Osteoblast (primary cell): ENCODE measurements around the gene LRP1. TPM values are rescaled to one million over a fixed set of nuclear protein-coding genes. Genes with fewer than 3 reads are reported as not detected.

Experiments
- DNase-seq: peaks from one replicate; pipeline ENCODE4 v3.0.0; 2011; ENCODE audit warnings: low spot score, mixed read lengths; ENCODE audit not compliant: insufficient read length; ENCODE audit errors: missing footprints
- H2AFZ ChIP-seq: 2 replicates; pipeline ENCODE4 v1.6.0; 2011; ENCODE audit warnings: mild to moderate bottlenecking, low read length
- H3K27ac ChIP-seq: 2 replicates; pipeline ENCODE4 v1.5.1; 2011; ENCODE audit warnings: mild to moderate bottlenecking, low read depth, low read length, moderate library complexity
- H3K27me3 ChIP-seq: 2 replicates; pipeline ENCODE4 v1.6.0; 2012; ENCODE audit warnings: mild to moderate bottlenecking, control low read depth, inconsistent platforms, low read length, moderate library complexity; ENCODE audit not compliant: insufficient read depth
- H3K36me3 ChIP-seq: 2 replicates; pipeline ENCODE4 v1.5.1; 2011; ENCODE audit warnings: mild to moderate bottlenecking, low read length, control low read depth, moderate library complexity; ENCODE audit not compliant: insufficient read depth
- H3K4me1 ChIP-seq: 2 replicates; pipeline ENCODE4 v1.5.1; 2011; ENCODE audit warnings: mild to moderate bottlenecking, low read length, control low read depth, moderate library complexity; ENCODE audit not compliant: insufficient read depth
- H3K4me2 ChIP-seq: 2 replicates; pipeline ENCODE4 v1.6.0; 2011; ENCODE audit warnings: mild to moderate bottlenecking, low read length; ENCODE audit not compliant: insufficient read depth
- H3K4me3 ChIP-seq: fragments of 200-600 bp; sonication (generic); 3 replicates; pipeline ENCODE4 v1.5.1; 2012; ENCODE audit warnings: mild to moderate bottlenecking, low read length, inconsistent platforms; ENCODE audit not compliant: insufficient read depth
- H3K79me2 ChIP-seq: 2 replicates; pipeline ENCODE4 v1.6.0; 2012; ENCODE audit warnings: mild to moderate bottlenecking, low read length, control low read depth, inconsistent platforms; ENCODE audit not compliant: insufficient read depth
- H3K9me3 ChIP-seq: 2 replicates; pipeline ENCODE4 v1.5.1; 2011; ENCODE audit warnings: low read depth, low read length, control low read depth
- H4K20me1 ChIP-seq: 2 replicates; pipeline ENCODE4 v1.6.0; 2012; ENCODE audit warnings: mild to moderate bottlenecking, low read length, control low read depth; ENCODE audit not compliant: insufficient read depth
- total RNA-seq: library from RNA; depleted of rRNA; stranded (reverse); fragments of >200 nt; gene quantifications from 2 replicates; pipeline ENCODE4 v1.2.3, GENCODE V29; 2012
- TF ChIP-seq, protein P1 (sequence below): IDR thresholded peaks from 2 replicates; pipeline ENCODE4 v1.5.1; 2011; ENCODE audit warnings: mild to moderate bottlenecking, low read depth, low read length, moderate library complexity; ENCODE audit errors: extremely low read depth

Gene LRP1
- total RNA-seq, 1 donor = 744 TPM

GRCh38 chr12:57199191-57199590 lies 70.9 kb downstream of the LRP1 start:
- H3K27ac ChIP-seq = no peak overlapping the region
- H3K79me2 ChIP-seq = peaks cover 40% of the 10 kb centered on the region
- H3K36me3 ChIP-seq = peaks cover 98% of the 10 kb centered on the region
- no peaks in the 10 kb centered on the region for H3K9me3 ChIP-seq
- DNase-seq = no peak
- TF ChIP-seq, protein P1, sequence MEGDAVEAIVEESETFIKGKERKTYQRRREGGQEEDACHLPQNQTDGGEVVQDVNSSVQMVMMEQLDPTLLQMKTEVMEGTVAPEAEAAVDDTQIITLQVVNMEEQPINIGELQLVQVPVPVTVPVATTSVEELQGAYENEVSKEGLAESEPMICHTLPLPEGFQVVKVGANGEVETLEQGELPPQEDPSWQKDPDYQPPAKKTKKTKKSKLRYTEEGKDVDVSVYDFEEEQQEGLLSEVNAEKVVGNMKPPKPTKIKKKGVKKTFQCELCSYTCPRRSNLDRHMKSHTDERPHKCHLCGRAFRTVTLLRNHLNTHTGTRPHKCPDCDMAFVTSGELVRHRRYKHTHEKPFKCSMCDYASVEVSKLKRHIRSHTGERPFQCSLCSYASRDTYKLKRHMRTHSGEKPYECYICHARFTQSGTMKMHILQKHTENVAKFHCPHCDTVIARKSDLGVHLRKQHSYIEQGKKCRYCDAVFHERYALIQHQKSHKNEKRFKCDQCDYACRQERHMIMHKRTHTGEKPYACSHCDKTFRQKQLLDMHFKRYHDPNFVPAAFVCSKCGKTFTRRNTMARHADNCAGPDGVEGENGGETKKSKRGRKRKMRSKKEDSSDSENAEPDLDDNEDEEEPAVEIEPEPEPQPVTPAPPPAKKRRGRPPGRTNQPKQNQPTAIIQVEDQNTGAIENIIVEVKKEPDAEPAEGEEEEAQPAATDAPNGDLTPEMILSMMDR = no peak
- no peaks in the 10 kb centered on the region for H3K27me3 ChIP-seq
- H3K4me2 ChIP-seq = no peak overlapping the region
- peaks cover 41% of the 10 kb centered on the region for H4K20me1 ChIP-seq
- H3K4me1 ChIP-seq = no peaks in the 10 kb centered on the region
- H3K4me3 ChIP-seq = no peak overlapping the region
- H2AFZ ChIP-seq = no peak overlapping the region

DNA sequence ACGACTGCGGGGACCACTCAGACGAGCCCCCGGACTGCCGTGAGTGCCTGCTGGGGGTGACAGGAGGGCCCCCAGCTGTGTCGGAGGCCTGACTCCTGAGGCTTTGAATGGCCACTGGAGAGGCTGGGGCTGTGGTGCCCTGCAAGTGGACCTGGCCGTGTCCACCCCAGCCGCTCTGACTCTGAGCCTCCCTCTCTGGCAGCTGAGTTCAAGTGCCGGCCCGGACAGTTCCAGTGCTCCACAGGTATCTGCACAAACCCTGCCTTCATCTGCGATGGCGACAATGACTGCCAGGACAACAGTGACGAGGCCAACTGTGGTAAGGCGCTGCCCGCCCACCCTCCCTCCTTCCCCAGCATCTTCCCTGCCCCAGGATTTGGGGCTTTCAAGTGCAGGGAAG lies 72.2 kb downstream of the LRP1 start:
- H3K4me2 ChIP-seq = no peak overlapping the region
- H4K20me1 ChIP-seq = peaks cover 38% of the 10 kb centered on the region
- H3K4me3 ChIP-seq = no peak overlapping the region
- H2AFZ ChIP-seq = no peak overlapping the region
- no peak for DNase-seq
- peaks cover 30% of the 10 kb centered on the region for H3K79me2 ChIP-seq
- H3K9me3 ChIP-seq = no peaks in the 10 kb centered on the region
- TF ChIP-seq, protein P1 = no peak
- peaks cover 98% of the 10 kb centered on the region for H3K36me3 ChIP-seq
- no peak overlapping the region for H3K27ac ChIP-seq
- H3K27me3 ChIP-seq = no peaks in the 10 kb centered on the region
- H3K4me1 ChIP-seq = no peaks in the 10 kb centered on the region

- no peaks in the 10 kb centered on the region for H3K9me3 ChIP-seq
- H3K27ac ChIP-seq = no peak overlapping the region
- no peak for DNase-seq
- peaks cover 98% of the 10 kb centered on the region for H3K36me3 ChIP-seq
- H3K4me3 ChIP-seq = no peak overlapping the region
- H3K27me3 ChIP-seq = no peaks in the 10 kb centered on the region
- peaks cover 40% of the 10 kb centered on the region for H4K20me1 ChIP-seq
- H3K79me2 ChIP-seq = peaks cover 29% of the 10 kb centered on the region
- no peaks in the 10 kb centered on the region for H3K4me1 ChIP-seq
- no peak overlapping the region for H3K4me2 ChIP-seq
- no peak overlapping the region for H2AFZ ChIP-seq
- TF ChIP-seq, protein P1 = no peak
These were observed 72.9 kb downstream of the LRP1 start for GRCh38 chr12:57201219-57201618.

DNA sequence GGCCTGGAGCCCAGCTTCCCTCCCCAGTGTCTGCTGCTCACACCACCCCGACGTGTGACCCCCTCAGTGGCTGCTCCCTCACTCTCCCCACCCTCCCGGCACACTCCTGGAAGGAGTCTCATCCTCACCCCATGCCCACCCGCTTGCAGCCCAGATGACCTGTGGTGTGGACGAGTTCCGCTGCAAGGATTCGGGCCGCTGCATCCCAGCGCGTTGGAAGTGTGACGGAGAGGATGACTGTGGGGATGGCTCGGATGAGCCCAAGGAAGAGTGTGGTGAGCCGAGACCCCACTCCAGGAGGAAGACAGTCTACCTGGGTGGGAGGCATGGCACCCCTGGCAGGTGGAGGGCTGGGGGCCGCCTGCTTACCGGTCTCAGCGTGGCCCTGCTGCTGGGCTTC lies 73.3 kb downstream of the LRP1 start:
- no peaks in the 10 kb centered on the region for H3K27me3 ChIP-seq
- TF ChIP-seq, protein P1 = no peak
- peaks cover 98% of the 10 kb centered on the region for H3K36me3 ChIP-seq
- DNase-seq = no peak
- H3K4me1 ChIP-seq = no peaks in the 10 kb centered on the region
- no peak overlapping the region for H3K4me3 ChIP-seq
- H3K27ac ChIP-seq = no peak overlapping the region
- H3K79me2 ChIP-seq = peaks cover 27% of the 10 kb centered on the region
- H4K20me1 ChIP-seq = peaks cover 39% of the 10 kb centered on the region
- no peak overlapping the region for H3K4me2 ChIP-seq
- H3K9me3 ChIP-seq = no peaks in the 10 kb centered on the region
- H2AFZ ChIP-seq = no peak overlapping the region
